Inflammatory macrophage (primary cell): ENCODE data around the gene RNF227.
"Not testable (repeated sequence)": the region's sequence is repeated elsewhere in the genome, so short reads cannot be mapped to it uniquely, and the experiment has no call there.

Source experiments
- DNase-seq, 2 donors: peaks; one replicate each; pipeline ENCODE4 v3.0.0-alpha.2; 2020 to 2022

The RNF227 gene

DNA sequence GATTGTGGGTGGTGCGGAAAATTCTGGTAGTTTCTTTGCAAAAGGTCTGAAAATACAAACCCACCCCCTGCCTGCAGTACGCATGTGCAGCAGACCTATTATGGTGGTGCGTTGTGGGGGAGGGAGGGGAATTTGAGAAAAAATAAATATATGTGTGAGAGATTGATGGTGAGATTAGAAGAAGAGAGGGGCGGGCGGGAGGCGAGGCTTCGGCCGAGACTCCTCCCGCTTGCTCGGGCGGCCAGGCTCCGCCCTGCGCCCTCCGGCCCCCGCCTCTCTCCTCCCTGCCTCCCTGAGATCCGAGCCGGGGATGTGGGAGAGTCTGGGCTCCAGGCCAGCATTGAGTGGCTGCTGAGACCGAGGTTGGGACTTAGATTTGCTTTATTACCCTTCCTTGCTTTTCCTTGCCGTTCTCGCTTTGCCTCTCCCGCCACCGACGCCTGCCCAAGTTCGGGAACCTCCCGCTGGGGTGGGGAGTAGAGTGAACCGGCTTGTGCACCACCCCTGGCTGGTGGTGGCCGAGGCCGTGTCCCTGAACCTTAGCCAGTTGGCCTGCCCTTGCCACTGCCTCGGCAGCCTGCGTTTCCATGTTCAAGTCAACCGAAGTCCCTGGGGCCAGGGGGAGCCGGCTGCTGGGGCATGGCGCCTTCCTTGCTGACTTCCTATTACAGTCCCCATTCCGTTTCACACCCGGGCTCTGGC, 28.5 kb downstream of the RNF227 start:
- peak; percentile 76 to 82 for DNase-seq

DNA sequence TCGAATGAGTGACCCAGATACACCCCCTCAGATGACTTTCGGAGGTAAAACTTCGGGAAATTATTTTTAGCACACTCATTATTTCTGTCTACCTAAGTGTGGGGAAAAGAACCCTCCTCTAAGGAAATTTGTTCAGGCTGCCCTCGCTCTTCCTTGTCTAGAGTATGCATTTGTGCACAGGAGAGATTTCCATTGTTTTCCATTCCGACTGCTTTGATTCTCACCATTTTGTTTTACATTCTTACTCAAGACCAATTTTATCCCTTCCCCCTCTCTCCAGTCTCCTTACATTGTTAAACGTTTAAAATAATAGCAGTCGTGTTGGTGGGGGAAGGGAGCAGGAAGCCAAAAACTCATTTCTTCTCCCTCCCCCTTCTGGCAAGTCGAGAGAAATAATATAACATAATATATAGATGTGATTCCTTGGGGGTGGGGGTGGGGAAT, 29.0 kb downstream of the RNF227 start:
- DNase-seq, result peak in 1 of 2 donors; percentile 45

DNA sequence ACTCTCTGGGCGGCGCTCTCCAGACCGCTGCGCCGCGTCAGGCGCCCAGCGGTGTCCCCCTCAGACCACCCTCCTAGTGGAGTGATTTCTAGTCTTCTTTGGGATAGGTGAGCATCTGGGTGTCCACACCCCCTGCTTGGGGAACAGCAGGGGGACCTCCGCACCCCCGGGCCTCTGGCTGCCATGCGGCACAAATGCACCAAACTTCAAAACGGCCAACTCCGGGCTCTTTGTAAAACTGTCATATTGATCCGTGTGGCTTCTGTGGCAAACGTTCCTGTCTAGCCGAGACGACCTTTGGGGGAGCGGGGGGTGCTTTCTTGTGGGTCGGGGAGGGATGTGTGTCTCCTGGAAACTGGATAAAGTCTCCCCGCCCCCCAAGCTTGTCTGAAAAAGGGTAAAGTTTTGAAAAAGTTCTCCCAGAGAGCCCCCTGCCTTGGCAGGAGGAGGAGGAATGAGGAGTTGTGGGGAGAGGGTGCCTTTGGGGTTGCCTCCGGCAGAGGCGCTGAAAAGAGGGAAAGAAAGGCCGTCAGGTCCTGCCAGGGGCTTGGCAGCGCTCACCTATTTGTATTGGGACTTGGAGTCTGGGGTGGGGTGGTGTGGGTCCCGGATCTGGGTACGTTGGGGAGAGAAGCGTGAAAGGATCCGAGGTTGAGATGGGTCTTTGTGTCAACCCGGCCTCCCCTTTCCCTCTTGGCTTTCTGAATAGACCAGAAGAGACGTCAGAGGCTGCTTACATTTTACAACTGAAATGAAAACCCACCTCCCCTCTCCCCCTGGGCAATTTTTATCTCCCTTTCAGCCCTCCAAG, 29.7 kb downstream of the RNF227 start:
- DNase-seq, result no peak

DNA sequence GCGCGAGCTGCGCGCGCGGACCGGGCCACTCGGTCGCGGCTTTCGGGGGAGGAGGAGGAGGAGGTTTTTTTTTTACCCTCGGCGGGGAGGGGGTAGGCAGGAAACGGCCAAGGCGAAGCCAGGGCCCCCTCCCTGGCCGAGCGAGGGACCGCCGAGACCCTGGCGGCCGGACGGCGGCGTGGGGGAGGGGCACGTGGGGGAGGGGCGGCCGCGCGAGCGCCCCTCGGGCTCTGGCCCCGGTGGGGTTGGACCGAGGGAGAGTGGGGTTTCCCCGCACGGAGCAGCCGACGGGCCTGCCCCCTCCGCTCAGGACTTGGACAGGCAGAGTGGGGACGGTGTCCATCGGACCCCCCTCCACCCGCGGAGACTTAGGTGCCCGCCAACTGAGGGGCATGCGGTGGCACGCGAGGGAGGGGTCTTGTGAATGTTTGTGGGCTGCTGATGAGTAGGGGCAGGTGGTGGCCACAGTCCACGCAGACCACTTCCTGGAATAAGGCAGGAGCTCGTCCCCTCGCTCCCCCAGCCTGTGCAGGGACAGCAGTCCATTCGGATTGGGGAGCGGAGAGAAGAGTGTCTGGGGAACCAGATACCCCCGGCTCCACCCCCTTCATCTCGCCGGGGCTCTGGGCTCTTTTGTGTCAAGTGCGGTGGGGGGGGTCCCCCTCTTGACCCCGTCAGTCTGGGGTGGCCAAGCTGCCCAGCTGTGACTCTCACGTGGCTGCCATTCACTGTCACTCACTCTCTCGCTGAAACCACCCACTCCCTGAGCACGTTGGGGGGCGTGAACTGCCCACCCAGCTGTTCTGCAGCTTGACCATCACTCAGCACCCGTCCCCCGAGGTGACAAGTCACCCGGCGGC, 30.5 kb downstream of the RNF227 start:
- DNase-seq, result peak; percentile 30 to 40

GRCh38 chr17:7884581-7885366, 31.3 kb downstream of the RNF227 start:
- DNase-seq, result peak in 1 of 2 donors; percentile 24

DNA sequence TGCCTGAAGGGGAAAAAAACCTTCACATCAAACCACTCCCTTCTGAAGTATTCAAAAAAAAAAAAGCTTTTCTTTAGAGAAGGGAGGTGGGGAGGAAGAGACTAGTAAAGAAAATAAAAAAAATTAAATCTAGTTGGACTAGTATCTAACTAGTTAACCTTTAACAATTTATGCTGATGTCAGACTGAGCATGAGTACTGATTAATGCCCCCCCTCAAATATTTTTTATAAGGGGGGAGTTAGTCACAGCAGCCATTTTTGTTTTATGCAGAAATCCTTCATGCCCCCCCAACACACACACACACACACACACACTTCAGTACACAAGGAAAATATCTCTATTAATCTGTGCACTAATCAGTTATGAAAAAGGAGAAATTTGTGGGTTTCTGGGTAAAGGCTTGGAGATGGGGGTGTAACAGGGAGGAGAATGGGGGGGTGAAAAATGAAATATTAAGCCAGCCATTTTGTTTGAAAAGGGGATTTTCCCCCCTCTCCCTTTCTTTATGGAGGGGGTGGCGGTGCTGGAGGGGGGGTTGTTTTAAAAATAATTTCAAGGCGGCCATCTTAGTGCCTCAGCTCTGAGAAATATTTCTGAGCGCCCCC, 32.2 kb downstream of the RNF227 start:
- no peak for DNase-seq

- DNase-seq, result no peak
These were observed 33.5 kb downstream of the RNF227 start for GRCh38 chr17:7882629-7883028.

DNA sequence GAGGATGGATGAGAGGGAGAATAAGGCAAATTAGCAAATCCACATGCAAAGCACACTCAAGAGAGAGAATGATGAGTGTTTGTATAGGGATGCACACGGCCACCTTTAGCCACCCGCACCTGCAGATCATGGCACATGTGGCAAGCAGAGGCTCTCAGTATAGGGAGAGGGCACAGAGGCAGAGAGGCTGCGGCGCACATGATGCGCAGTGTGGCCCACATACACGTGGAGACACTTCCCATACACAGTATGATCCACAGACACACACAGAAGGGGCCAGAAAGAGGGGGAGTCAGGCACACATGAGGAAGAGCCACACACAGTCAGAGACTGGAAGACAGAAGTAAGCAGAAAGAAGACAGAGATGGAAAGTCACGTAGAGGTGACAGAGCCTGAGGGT, 34.0 kb downstream of the RNF227 start:
- no peak for DNase-seq

DNA sequence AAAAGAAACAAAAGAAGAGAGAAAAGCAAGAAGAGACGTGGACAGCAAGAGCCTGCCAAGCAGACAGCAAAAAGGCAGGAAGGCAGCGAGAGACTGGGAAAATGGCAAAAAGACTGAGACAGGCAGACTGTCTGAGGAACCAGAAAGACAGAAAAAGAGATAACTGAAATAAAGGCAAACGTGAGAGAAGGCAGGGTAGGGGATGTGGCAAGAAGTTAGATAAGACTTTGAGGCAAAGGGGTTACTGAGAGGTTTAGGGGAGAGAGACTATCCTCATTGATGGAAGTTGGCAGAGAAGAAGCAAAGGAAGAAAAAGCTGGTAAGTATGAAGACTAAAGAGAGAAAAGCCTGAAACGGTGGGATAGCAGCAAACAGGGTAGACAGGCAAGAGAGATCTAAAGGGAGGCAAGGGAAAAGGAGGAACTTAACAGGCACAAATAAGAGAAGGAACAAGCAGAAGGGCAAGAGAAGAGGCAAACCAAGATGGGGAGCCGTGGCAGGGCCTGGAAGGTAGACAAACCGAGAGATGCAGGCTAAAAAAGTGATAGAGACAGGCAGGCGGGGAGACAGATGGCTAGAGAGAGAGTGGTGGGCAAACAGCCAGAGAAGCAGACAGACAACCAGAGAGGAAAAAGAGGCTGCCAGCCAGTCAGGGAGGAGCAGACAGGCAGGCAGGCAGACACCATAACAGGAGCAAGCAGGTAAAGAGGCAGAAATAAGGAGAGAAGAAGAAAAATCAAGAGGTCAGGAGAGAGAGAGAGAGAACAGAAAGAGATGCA, 34.6 kb downstream of the RNF227 start:
- DNase-seq, result no peak

GRCh38 chr17:7880076-7880868, 35.8 kb downstream of the RNF227 start:
- no peak for DNase-seq

GRCh38 chr17:7878234-7878633, 37.9 kb downstream of the RNF227 start:
- DNase-seq, result no peak

- DNase-seq, result peak in 1 of 2 donors; percentile 33
These were observed 40.2 kb downstream of the RNF227 start for GRCh38 chr17:7875804-7876370.

- no peak for DNase-seq
These were observed 43.0 kb downstream of the RNF227 start for GRCh38 chr17:7873051-7873450.

DNA sequence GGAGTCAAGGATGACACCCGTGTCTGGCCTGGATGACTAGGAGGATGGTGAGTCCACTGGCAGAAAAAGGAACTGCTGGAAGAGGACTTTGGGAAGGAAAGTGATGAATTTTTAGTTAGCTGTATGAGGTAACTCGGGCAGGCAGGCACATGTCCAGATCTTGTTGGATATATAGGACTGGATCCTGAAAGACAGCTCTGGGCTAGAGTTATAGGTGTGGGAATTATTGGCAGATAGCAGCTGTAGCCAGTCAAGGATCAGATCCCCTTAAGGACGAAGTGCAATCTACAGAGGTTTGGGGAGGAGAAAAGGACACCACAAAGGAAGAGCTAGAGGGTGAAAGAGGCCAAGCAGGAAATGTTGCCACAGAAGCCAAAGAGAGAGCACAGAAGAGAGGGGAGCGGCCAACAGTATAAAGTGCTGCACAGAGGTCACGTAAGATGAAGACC, 48.2 kb downstream of the RNF227 start:
- DNase-seq, result peak; percentile 35 to 36

DNA sequence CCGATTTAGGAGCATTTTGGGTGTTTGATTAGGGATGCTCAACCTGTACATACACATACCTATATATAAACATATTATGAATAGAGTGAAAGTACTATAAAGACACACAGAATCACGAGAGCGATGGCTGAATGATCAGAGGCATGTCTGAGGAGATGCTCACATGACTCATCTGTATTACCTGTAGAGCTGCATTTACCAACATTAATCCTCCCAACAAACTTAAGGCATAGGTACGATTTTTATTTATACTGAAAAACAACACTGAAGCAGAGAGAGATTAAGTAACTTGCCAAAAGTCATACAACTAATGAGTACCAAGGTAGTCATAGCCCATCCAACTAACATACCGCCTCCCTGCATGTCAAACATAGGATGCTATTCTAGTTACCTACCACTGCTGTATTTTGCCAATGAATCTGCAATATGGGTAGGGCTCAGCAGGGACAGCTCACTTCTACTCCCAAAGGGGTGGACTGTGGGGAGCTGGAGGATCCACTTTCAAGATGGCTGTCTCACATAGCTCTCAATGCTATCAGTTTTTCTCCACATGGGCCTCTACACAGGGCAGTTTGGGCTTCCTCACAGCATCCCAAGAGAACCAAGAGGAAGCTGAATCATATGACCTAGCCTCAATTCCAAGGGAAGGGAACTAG, 51.0 kb downstream of the RNF227 start:
- no peak for DNase-seq

- DNase-seq, result not testable (repeated sequence)
These were observed 51.7 kb downstream of the RNF227 start for GRCh38 chr17:7864384-7864783.
